Endothelial cell (in vitro differentiated cells): Measurements from ENCODE around the gene SCYGR6. TPM values are rescaled to one million over a fixed set of nuclear protein-coding genes. Genes with fewer than 3 reads are reported as not detected.
"Not testable (repeated sequence)": the region's sequence is repeated elsewhere in the genome, so short reads cannot be mapped to it uniquely, and the experiment has no call there.

Experiments used
- DNase-seq: peaks from one replicate; pipeline ENCODE4 v3.0.0; 2021; ENCODE audit warnings: low spot score
- H3K27ac Mint-ChIP-seq: one replicate; pipeline ENCODE4 v1.8.0; 2021; ENCODE audit warnings: mixed read lengths, inconsistent platforms; ENCODE audit not compliant: unreplicated experiment
- H3K27me3 Mint-ChIP-seq: one replicate; pipeline ENCODE4 v1.8.0; 2021; ENCODE audit warnings: mild to moderate bottlenecking, moderate library complexity, mixed read lengths, inconsistent platforms; ENCODE audit not compliant: unreplicated experiment
- H3K36me3 Mint-ChIP-seq: one replicate; pipeline ENCODE4 v1.8.0; 2021; ENCODE audit warnings: mild to moderate bottlenecking, low read depth, mixed read lengths, inconsistent platforms; ENCODE audit not compliant: unreplicated experiment
- H3K4me1 Mint-ChIP-seq: one replicate; pipeline ENCODE4 v1.8.0; 2021; ENCODE audit warnings: mild to moderate bottlenecking, mixed read lengths, inconsistent platforms; ENCODE audit not compliant: unreplicated experiment
- H3K4me3 Mint-ChIP-seq: one replicate; pipeline ENCODE4 v1.8.0; 2021; ENCODE audit warnings: mild to moderate bottlenecking, mixed read lengths, inconsistent platforms; ENCODE audit not compliant: unreplicated experiment
- H3K9me3 Mint-ChIP-seq: one replicate; pipeline ENCODE4 v1.8.0; 2021; ENCODE audit warnings: mixed read lengths, inconsistent platforms; ENCODE audit not compliant: unreplicated experiment
- CTCF ChIP-seq: fragments of 200-600 bp; sonication (generic); IDR thresholded peaks from one replicate; pipeline ENCODE4 v1.5.0; 2021; ENCODE audit warnings: antibody characterized with exemption; ENCODE audit not compliant: unreplicated experiment
- total RNA-seq: library from RNA; stranded (reverse); fragmentation: NEBNext Ultra II Directional; extraction: Animal tissue kit (Norgen Biotek cat#: 25700); gene quantifications from one replicate; pipeline ENCODE4 v1.2.1, GENCODE V29; 2021; ENCODE audit not compliant: unreplicated experiment

Gene SCYGR6
- total RNA-seq, 1 donor from 2014 or later = not detected

GRCh38 chr2:227766373-227766883 is 41.9 kb upstream of the SCYGR6 start:
- peak overlapping the region; percentile 26 for H3K27ac Mint-ChIP-seq
- H3K27me3 Mint-ChIP-seq = no peaks in the 10 kb centered on the region

DNA sequence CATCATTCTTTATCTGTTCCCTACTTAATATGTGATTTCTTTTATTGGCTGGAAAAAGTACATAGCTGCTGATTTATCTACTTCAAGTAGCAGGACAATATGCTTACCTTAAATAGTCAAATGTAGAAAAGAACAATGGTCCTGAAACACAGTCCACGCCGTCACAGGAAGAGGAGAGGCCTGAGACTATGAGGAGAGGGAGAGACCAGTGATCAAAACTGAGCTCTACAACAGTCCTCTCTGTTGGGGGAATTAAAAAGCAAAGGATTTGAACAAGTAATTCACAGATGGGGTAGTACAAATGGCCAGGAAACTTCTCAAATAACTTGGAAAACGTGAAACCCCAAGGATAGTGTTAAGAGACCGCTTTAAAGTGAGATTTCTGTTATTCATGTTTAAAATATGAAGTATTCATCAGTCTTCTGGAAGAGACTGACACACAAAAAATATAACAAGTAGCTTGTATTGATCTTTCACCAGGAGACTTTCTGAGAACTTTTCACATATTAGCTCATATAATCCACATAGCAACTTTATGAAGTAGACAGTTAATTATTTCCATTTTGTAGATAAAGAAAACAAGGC is 41.3 kb upstream of the SCYGR6 start:
- no peak for DNase-seq
- H3K27me3 Mint-ChIP-seq = no peaks in the 10 kb centered on the region
- H3K36me3 Mint-ChIP-seq = no peaks in the 10 kb centered on the region
- peak overlapping the region; percentile 26 for H3K27ac Mint-ChIP-seq
- H3K9me3 Mint-ChIP-seq = no peaks in the 10 kb centered on the region
- TF ChIP-seq CTCF = no peak
- H3K4me3 Mint-ChIP-seq = no peak overlapping the region
- H3K4me1 Mint-ChIP-seq = peaks cover 6% of the 10 kb centered on the region

More at GRCh38 chr2:227766373-227766883, 41.9 kb upstream of the SCYGR6 start:
- Mint-ChIP-seq H3K9me3 (no peaks in the 10 kb centered on the region), H3K4me3 (no peak overlapping the region), H3K36me3 (no peaks in the 10 kb centered on the region), H3K4me1 (peaks cover 6% of the 10 kb centered on the region)
- TF ChIP-seq CTCF = peak; percentile 81
- DNase-seq = peak; percentile 87

- Mint-ChIP-seq H3K4me1 (peaks cover 18% of the 10 kb centered on the region), H3K27ac (no peak overlapping the region)
- DNase-seq = no peak
These were observed 37.4 kb upstream of the SCYGR6 start for GRCh38 chr2:227761740-227762476.

GRCh38 chr2:227759411-227760118 is 35.0 kb upstream of the SCYGR6 start:
- H3K4me3 Mint-ChIP-seq = no peak overlapping the region
- no peaks in the 10 kb centered on the region for H3K9me3 Mint-ChIP-seq
- H3K36me3 Mint-ChIP-seq = no peaks in the 10 kb centered on the region
- H3K4me1 Mint-ChIP-seq = peaks cover 12% of the 10 kb centered on the region
- peaks cover 2% of the 10 kb centered on the region for H3K27me3 Mint-ChIP-seq
- peak overlapping the region; percentile 91 for H3K27ac Mint-ChIP-seq
- DNase-seq = peak; percentile 27
- no peak for TF ChIP-seq CTCF

More at GRCh38 chr2:227761740-227762476, 37.4 kb upstream of the SCYGR6 start:
- no peaks in the 10 kb centered on the region for H3K9me3 Mint-ChIP-seq
- H3K27me3 Mint-ChIP-seq = no peaks in the 10 kb centered on the region
- no peak overlapping the region for H3K4me3 Mint-ChIP-seq
- no peaks in the 10 kb centered on the region for H3K36me3 Mint-ChIP-seq
- TF ChIP-seq CTCF = no peak

- DNase-seq, H3K27ac Mint-ChIP-seq, H3K4me3 Mint-ChIP-seq, H3K27me3 Mint-ChIP-seq, H3K36me3 Mint-ChIP-seq, H3K9me3 Mint-ChIP-seq: not testable (repeated sequence)
- H3K4me1 Mint-ChIP-seq = peaks cover 12% of the 10 kb centered on the region
These were observed 31.7 kb upstream of the SCYGR6 start for GRCh38 chr2:227756261-227756660.
